Naive B cell (primary cell): Measurements from ENCODE around the gene DIP2C. TPM values are rescaled to one million over a fixed set of nuclear protein-coding genes. Genes with fewer than 3 reads are reported as not detected.

Experiments used
- ATAC-seq, 2 donors: fragments of 150-1000 bp; cut with Tn5 transposase; 2 replicates each; pipeline ENCODE4 v1.10.0; 2021; ENCODE audit warnings: low read depth in 2 of 2, mild to moderate bottlenecking in 2 of 2, moderate library complexity in 2 of 2
- DNase-seq: peaks from one replicate; pipeline ENCODE4 v3.0.0; 2022
- H3K27ac Mint-ChIP-seq, 6 donors: one replicate each; pipeline ENCODE4 v1.8.0; 2020 to 2022; ENCODE audit warnings: mild to moderate bottlenecking in 6 of 6, mixed read lengths in 6 of 6, moderate library complexity in 5 of 6, inconsistent platforms in 2 of 6
- H3K27me3 Mint-ChIP-seq, 3 donors: one replicate each; pipeline ENCODE4 v1.8.0; 2021 to 2022; ENCODE audit warnings: mixed read lengths in 3 of 3, mild to moderate bottlenecking in 1 of 3
- H3K36me3 Mint-ChIP-seq, 2 donors: one replicate each; pipeline ENCODE4 v1.8.0; 2020 to 2022; ENCODE audit warnings: mixed read lengths in 2 of 2, inconsistent platforms in 1 of 2, mild to moderate bottlenecking in 1 of 2
- H3K4me1 Mint-ChIP-seq, 3 donors: one replicate each; pipeline ENCODE4 v1.8.0; 2020 to 2022; ENCODE audit warnings: mixed read lengths in 3 of 3, inconsistent platforms in 1 of 3, mild to moderate bottlenecking in 1 of 3, moderate library complexity in 1 of 3
- H3K4me3 Mint-ChIP-seq, 8 donors: one replicate each; pipeline ENCODE4 v1.8.0; 2020 to 2022; ENCODE audit warnings: mild to moderate bottlenecking in 8 of 8, mixed read lengths in 8 of 8, moderate library complexity in 8 of 8, inconsistent platforms in 2 of 8
- H3K9me3 Mint-ChIP-seq, 7 donors: one replicate each; pipeline ENCODE4 v1.8.0; 2020 to 2022; ENCODE audit warnings: mixed read lengths in 7 of 7, mild to moderate bottlenecking in 5 of 7, inconsistent platforms in 2 of 7, moderate library complexity in 1 of 7
- polyA plus RNA-seq, 6 donors: library from polyadenylated mRNA; unstranded; fragments of 300-500 nt; fragmentation: Illumina TruSeq; gene quantifications; one replicate each; pipeline ENCODE4 v1.2.3, GENCODE V29; 2021; ENCODE audit warnings: low read depth in 6 of 6

Gene DIP2C
- polyA plus RNA-seq, 6 donors from 2014 or later, result 0.36 to 1.7 (median 0.78) TPM; not detected in 1

DNA sequence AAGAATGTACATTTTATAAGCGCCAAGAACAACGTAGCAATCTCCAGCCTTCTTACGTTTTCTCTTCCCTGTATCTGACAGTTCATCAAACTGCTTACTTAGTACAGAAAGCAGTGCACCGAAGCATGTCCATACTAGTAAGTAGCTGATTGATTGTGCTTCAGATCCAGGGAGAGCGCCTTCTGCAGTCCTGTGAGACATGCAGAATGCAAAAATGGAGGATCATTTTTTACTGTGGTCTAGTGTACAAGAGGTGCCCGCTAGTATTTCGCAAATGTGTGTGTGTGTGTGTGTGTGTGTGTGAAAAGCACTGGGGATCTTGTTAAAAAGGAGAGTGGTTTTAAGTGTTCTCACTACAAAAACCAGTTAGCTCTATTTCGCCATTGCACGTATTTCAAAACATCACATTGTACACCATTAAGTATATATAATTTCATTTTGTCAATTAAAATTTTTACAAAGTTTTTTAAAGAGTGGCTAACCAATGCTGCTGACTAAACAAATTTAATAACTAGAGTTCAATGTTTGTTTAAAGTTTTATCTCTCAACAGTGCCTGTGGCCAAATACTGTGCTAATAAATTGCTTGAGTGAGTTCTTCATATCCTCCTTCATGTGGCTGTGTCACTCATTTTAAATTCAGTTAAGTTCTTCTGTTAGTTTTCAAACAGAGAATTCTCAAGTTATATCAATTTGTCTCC, 454.6 kb downstream of the DIP2C start:
- H3K27ac Mint-ChIP-seq, result peak overlapping the region in 1 of 6 donors; percentile 4
- H3K9me3 Mint-ChIP-seq, result no peaks in the 10 kb centered on the region
- no peak for DNase-seq
- H3K36me3 Mint-ChIP-seq, result peaks cover 0 to 8% of the 10 kb centered on the region in 2 donors
- peaks cover 0 to 6% (median 4%) of the 10 kb centered on the region in 3 donors for H3K4me1 Mint-ChIP-seq
- H3K4me3 Mint-ChIP-seq, result no peak overlapping the region
- H3K27me3 Mint-ChIP-seq, result no peaks in the 10 kb centered on the region
- no peak for ATAC-seq

DNA sequence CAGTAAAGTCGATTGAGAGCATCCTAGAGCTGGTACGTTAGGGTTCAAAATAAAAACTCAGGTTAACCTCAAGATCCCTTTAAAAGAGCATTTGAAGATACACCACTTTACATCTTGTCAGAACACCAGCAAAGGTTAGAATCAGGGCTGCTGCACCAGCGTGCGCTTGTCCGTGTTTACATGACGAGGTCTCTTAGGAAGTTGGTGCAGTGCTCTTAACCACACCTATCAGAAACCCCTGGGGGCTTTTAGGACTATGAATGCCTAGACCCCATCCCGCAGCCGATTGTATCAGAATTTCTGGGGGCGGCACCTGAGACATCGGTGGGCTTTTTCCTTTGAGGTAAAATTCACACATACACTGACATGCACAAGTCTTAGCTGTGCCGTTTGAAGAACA, 456.6 kb downstream of the DIP2C start:
- Mint-ChIP-seq H3K36me3 (peaks cover 0 to 8% of the 10 kb centered on the region in 2 donors), H3K27ac (peak overlapping the region in 2 of 6 donors; percentile 9 to 69)

DNA sequence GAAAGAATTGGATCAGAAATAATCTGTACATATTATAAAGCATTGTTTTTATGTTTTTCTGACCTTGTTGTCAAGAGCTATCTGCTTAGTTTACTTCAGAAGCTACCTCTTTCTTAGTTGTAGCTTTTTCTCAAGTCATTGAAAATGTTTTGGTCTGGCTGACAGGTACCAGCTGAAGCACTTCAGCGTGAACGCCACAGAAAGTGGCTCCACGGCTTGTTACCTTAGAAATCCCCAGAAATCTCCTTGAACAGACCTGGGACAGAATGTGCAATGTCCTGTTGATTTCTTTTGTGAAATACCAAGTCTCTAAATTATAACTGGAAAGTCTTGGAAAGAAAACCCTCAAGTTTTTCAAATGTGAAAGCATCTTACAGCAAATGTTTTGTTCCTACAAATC, 457.4 kb downstream of the DIP2C start:
- ATAC-seq, result no peak
- Mint-ChIP-seq H3K4me3 (no peak overlapping the region), H3K27ac (peak overlapping the region in 2 of 6 donors; percentile 33 to 68), H3K9me3 (no peaks in the 10 kb centered on the region), H3K4me1 (peaks cover 0 to 13% (median 4%) of the 10 kb centered on the region in 3 donors), H3K27me3 (no peaks in the 10 kb centered on the region), H3K36me3 (peaks cover 0 to 5% of the 10 kb centered on the region in 2 donors)
- no peak for DNase-seq

More for the DNA sequence above, 456.6 kb downstream of the DIP2C start:
- no peak overlapping the region for H3K4me3 Mint-ChIP-seq
- no peaks in the 10 kb centered on the region for H3K9me3 Mint-ChIP-seq
- DNase-seq, result no peak
- no peaks in the 10 kb centered on the region for H3K27me3 Mint-ChIP-seq
- peaks cover 0 to 13% (median 4%) of the 10 kb centered on the region in 3 donors for H3K4me1 Mint-ChIP-seq
- no peak for ATAC-seq

DNA sequence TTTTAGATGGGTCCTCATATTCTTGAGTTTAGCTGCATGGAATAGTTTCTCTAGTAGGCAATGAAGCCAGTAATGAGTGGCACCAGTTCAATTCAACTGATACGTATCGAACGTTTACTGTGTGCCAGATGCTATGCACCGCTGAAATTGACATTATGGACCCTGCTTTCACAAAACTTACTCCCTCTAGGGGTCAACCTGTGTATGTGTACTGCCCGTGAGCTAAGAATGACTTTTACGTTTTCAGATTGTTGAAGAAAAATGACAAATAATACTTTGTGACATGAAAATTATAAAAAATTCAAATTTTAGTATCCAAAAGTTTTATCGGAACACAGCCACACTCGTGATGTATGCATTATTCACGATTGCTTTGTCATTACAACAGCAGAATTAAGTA, 458.7 kb downstream of the DIP2C start:
- no peaks in the 10 kb centered on the region for H3K27me3 Mint-ChIP-seq
- no peaks in the 10 kb centered on the region for H3K9me3 Mint-ChIP-seq
- no peak overlapping the region for H3K4me3 Mint-ChIP-seq
- peaks cover 0 to 13% (median 4%) of the 10 kb centered on the region in 3 donors for H3K4me1 Mint-ChIP-seq
- no peaks in the 10 kb centered on the region for H3K36me3 Mint-ChIP-seq
- ATAC-seq (no peak), DNase-seq (no peak)
- H3K27ac Mint-ChIP-seq, result no peak overlapping the region

DNA sequence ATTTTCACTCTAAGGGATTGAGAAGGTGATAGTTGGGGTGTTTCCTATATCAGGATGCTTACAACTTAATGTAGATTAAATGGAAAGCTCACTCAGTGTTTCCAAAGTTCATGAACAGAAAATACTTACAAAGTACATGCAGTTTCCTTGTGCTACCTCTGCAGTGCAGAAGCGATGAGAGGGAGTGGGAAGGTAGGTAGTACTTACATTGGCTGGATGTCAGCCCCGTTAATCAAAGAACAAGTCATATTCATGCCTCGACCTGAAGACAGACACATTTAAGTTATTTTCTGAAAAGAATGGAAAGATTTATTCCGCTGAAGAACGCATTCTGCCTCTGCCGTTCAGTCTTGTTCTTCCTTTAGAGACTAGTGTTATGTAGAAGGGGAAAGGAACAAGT, 461.1 kb downstream of the DIP2C start:
- ATAC-seq, result no peak
- Mint-ChIP-seq H3K36me3 (no peaks in the 10 kb centered on the region), H3K27ac (no peak overlapping the region)

DNA sequence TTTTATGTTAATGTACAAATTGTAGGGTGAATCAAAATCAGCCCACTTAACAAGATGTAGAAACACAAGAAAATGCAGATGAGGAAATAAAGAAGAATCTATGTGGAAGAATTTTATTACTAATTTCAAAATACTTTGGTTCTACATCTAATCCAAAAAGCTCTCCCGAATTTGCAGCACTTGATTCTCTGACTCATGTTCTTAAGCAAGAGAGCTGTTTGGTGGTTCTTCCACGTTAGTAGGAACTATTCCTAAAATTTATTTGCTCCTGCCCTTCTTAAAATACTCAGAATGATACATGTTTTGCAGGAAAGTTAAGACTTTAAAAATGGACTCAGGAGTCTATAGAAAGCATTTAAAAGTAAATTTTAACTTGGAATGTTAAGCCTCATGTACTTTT, 462.5 kb downstream of the DIP2C start:
- Mint-ChIP-seq H3K4me1 (peaks cover 0 to 7% (median 0%) of the 10 kb centered on the region in 3 donors), H3K36me3 (no peaks in the 10 kb centered on the region), H3K27me3 (no peaks in the 10 kb centered on the region), H3K9me3 (no peaks in the 10 kb centered on the region), H3K4me3 (no peak overlapping the region), H3K27ac (no peak overlapping the region)
- no peak for DNase-seq
- ATAC-seq, result no peak

More for the DNA sequence above, 461.1 kb downstream of the DIP2C start:
- peaks cover 0 to 9% (median 2%) of the 10 kb centered on the region in 3 donors for H3K4me1 Mint-ChIP-seq
- no peaks in the 10 kb centered on the region for H3K27me3 Mint-ChIP-seq
- no peak overlapping the region for H3K4me3 Mint-ChIP-seq
- DNase-seq, result no peak
- H3K9me3 Mint-ChIP-seq, result no peaks in the 10 kb centered on the region

DNA sequence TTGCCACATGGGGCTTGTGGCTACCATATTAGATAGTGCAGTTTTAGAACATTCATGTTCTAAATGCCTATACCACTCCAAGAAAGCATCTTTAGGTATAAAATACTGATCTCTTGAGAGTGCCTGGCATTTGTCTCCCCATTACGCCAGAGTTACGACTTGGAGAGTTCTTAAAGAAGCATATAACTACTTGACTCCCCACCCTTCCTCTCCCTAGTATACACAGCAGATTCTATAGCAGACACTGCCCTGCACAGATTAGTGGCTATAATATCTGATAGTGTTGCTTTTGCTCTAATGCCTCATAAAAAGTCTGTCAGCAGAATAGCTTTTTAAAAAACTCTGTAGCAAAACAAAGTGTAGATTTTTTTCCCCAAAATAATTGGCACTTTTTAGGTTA, 463.4 kb downstream of the DIP2C start:
- Mint-ChIP-seq H3K9me3 (no peaks in the 10 kb centered on the region), H3K36me3 (no peaks in the 10 kb centered on the region), H3K4me1 (peaks cover 0 to 7% (median 0%) of the 10 kb centered on the region in 3 donors), H3K27me3 (no peaks in the 10 kb centered on the region), H3K27ac (no peak overlapping the region), H3K4me3 (no peak overlapping the region)
- ATAC-seq (no peak), DNase-seq (no peak)

DNA sequence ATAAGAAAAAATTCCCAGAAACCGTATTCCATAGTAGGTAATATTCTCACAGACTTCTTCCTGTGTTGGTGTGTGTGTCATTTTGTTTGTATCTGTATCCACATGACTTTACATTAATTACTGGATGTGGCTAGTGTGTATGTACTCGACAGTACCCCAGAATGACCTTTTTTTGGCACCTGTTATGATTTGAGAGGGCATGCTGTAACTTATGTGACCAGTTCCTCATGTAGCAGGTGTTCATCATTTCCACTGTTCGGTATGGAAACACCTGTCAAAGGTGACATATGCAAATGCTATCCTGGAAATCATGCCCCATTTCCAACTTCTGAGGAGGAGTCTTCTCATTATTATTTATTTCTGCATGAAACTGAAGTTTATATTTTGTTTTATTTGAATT, 464.9 kb downstream of the DIP2C start:
- H3K36me3 Mint-ChIP-seq, result no peaks in the 10 kb centered on the region
- DNase-seq (no peak), ATAC-seq (no peak)
- no peaks in the 10 kb centered on the region for H3K9me3 Mint-ChIP-seq
- no peaks in the 10 kb centered on the region for H3K27me3 Mint-ChIP-seq
- peak overlapping the region in 1 of 6 donors; percentile 16 for H3K27ac Mint-ChIP-seq
- H3K4me3 Mint-ChIP-seq, result no peak overlapping the region
- peaks cover 0 to 7% (median 0%) of the 10 kb centered on the region in 3 donors for H3K4me1 Mint-ChIP-seq

Other genes starting within 250 kb of the DIP2C start
- 10 to 100 TPM; 19.3 to 42.8 (median 33.1) TPM for gene LARP4B, start 242.0 kb upstream of the DIP2C start, polyA plus RNA-seq